ENCODE data around the gene OR4D11. TPM values are rescaled to one million over a fixed set of nuclear protein-coding genes. Genes with fewer than 3 reads are reported as not detected.
A peak's percentile ranks its signal among the peaks of the same experiment; 100 is the strongest.

Gene OR4D11
- total and polyA plus RNA-seq, 2 donors (not counting 1 experiment from before 2014, with no cell fraction given), result not detected

- CTCF ChIA-PET, result no interaction called here
- H2AFZ ChIP-seq (ENCODE audit: insufficient read depth, low read depth, low read length, poor library complexity, severe bottlenecking), result no peak overlapping the region
- no peaks in the 10 kb centered on the region for H3K9me3 ChIP-seq (ENCODE audit: control extremely low read depth in 1 of 3, control insufficient read depth in 2 of 3, insufficient read depth in 1 of 3, low read length in 2 of 3)
- no peaks in the 10 kb centered on the region for H3K79me2 ChIP-seq (ENCODE audit: control insufficient read depth, insufficient read depth, low read length)
- intact Hi-C loops (cut with micrococcal nuclease), result no loop called here
- no peak overlapping the region for H3K4me2 ChIP-seq (replicated peaks; ENCODE audit: low read depth, low read length, poor library complexity, severe bottlenecking)
- POLR2A ChIA-PET, result no interaction called here
- H3K27me3 ChIP-seq (replicated peaks in 1 of 4; ENCODE audit: control extremely low read depth in 1 of 4, control insufficient read depth in 3 of 4, insufficient read depth in 4 of 4, low read length in 3 of 4), result peaks cover 0 to 5% (median 0%) of the 10 kb centered on the region in 4 experiments
- H3K4me3 Mint-ChIP-seq, result no peak overlapping the region
- H3K4me3 ChIP-seq (ENCODE audit: control extremely low read depth in 1 of 5, extremely low read depth in 1 of 5, insufficient read depth in 1 of 5, low read depth in 2 of 5, low read length in 4 of 5), result no peak overlapping the region
- peaks cover 10% of the 10 kb centered on the region for H3K27me3 Mint-ChIP-seq
- no peak for TF ChIP-seq CTCF (IDR thresholded peaks at IDR 0.05)
- ATAC-seq (ENCODE audit: low read depth) (no peak), DNase-seq (no peak)
- H3K27ac Mint-ChIP-seq, result no peak overlapping the region
- H3K4me1 Mint-ChIP-seq, result no peaks in the 10 kb centered on the region
- no peaks in the 10 kb centered on the region for H3K9me3 Mint-ChIP-seq (ENCODE audit: insufficient read depth)
- H3K4me1 ChIP-seq (ENCODE audit: control insufficient read depth in 2 of 2, insufficient read depth in 2 of 2, low read length in 2 of 2), result no peaks in the 10 kb centered on the region
- WGBS (ENCODE audit: insufficient coverage), result no CpG with 5 or more reads among the region's 1 CpG
- no peak overlapping the region for H3K9ac ChIP-seq (ENCODE audit: low read length)
- no peaks in the 10 kb centered on the region for H3K36me3 ChIP-seq (replicated peaks in 1 of 2; ENCODE audit: control extremely low read depth in 1 of 2, control insufficient read depth in 1 of 2, extremely low read depth in 1 of 2, insufficient read depth in 2 of 2, low read length in 1 of 2)
- H3K27ac ChIP-seq (ENCODE audit: low read length in 2 of 2), result no peak overlapping the region
- H4K20me1 ChIP-seq (ENCODE audit: control insufficient read depth, insufficient read depth, low read length, poor library complexity, severe bottlenecking), result no peaks in the 10 kb centered on the region
These were observed 1.4 kb upstream of the OR4D11 start for GRCh38 chr11:59501931-59502330.

GRCh38 chr11:59510941-59511589 is 7.7 kb downstream of the OR4D11 start, which contains the start of gene OR4D9:
Gene OR4D9, plus strand, starts transcription at chr11:59511539. Its CDS starts 3,374 bp downstream, at chr11:59514913.
- Histone ChIP-seq H3K27ac (ENCODE audit: low read length in 2 of 2) (no peak within 1 kb of the TSS), H3K9ac (ENCODE audit: low read length) (no peak within 1 kb of the TSS), H4K20me1 (ENCODE audit: control insufficient read depth, insufficient read depth, low read length, poor library complexity, severe bottlenecking) (no peaks in the 10 kb centered on the region), H3K4me3 (ENCODE audit: control extremely low read depth in 1 of 5, extremely low read depth in 1 of 5, insufficient read depth in 1 of 5, low read depth in 2 of 5, low read length in 4 of 5) (no peak within 1 kb of the TSS), H3K4me1 (ENCODE audit: control insufficient read depth in 2 of 2, insufficient read depth in 2 of 2, low read length in 2 of 2) (peaks cover 3 to 5% of the 10 kb centered on the region in 2 donors), H3K4me2 (replicated peaks; ENCODE audit: low read depth, low read length, poor library complexity, severe bottlenecking) (peak within 1 kb of the TSS; percentile 22), H2AFZ (ENCODE audit: insufficient read depth, low read depth, low read length, poor library complexity, severe bottlenecking) (no peak within 1 kb of the TSS), H3K27me3 (replicated peaks in 1 of 4; ENCODE audit: control extremely low read depth in 1 of 4, control insufficient read depth in 3 of 4, insufficient read depth in 4 of 4, low read length in 3 of 4) (peaks cover 0 to 5% (median 0%) of the 10 kb centered on the region in 4 experiments), H3K9me3 (ENCODE audit: control extremely low read depth in 1 of 3, control insufficient read depth in 2 of 3, insufficient read depth in 1 of 3, low read length in 2 of 3) (peaks cover 0 to 3% (median 0%) of the 10 kb centered on the region in 3 donors), H3K79me2 (ENCODE audit: control insufficient read depth, insufficient read depth, low read length) (no peaks in the 10 kb centered on the region), H3K36me3 (replicated peaks in 1 of 2; ENCODE audit: control extremely low read depth in 1 of 2, control insufficient read depth in 1 of 2, extremely low read depth in 1 of 2, insufficient read depth in 2 of 2, low read length in 1 of 2) (no peaks in the 10 kb centered on the region)
- Mint-ChIP-seq H3K9me3 (ENCODE audit: insufficient read depth) (no peaks in the 10 kb centered on the region), H3K27me3 (peaks cover 14% of the 10 kb centered on the region), H3K4me3 (no peak within 1 kb of the TSS), H3K4me1 (peaks cover 2% of the 10 kb centered on the region), H3K27ac (no peak within 1 kb of the TSS)
- WGBS (ENCODE audit: insufficient coverage), result 0% methylated on average over 1 of the region's 2 CpGs
- DNase-seq (no peak), ATAC-seq (ENCODE audit: low read depth) (no peak)
- CTCF ChIA-PET, result no interaction called here
- POLR2A ChIA-PET, result no interaction called here
- intact Hi-C loops (cut with micrococcal nuclease), result no loop called here
- TF ChIP-seq CTCF (IDR thresholded peaks at IDR 0.05) (no peak), EZH2 (IDR thresholded peaks at IDR 0.05; ENCODE audit: borderline replicate concordance, insufficient read depth, low read depth, low read length, poor library complexity, severe bottlenecking) (no peak)
